GM10266 (cell line): Measurements from ENCODE around the gene SUPV3L1.

Experiments used
- DNase-seq: peaks from one replicate; pipeline ENCODE4 v3.0.0; 2012; ENCODE audit errors: extremely low spot score
- TF ChIP-seq, protein P1 (sequence below): IDR thresholded peaks from 2 replicates; pipeline ENCODE4 v1.5.1; 2012; ENCODE audit warnings: mild to moderate bottlenecking, low read depth; ENCODE audit not compliant: control insufficient read depth, insufficient read depth; ENCODE audit errors: missing control alignments

SUPV3L1 gene

DNA sequence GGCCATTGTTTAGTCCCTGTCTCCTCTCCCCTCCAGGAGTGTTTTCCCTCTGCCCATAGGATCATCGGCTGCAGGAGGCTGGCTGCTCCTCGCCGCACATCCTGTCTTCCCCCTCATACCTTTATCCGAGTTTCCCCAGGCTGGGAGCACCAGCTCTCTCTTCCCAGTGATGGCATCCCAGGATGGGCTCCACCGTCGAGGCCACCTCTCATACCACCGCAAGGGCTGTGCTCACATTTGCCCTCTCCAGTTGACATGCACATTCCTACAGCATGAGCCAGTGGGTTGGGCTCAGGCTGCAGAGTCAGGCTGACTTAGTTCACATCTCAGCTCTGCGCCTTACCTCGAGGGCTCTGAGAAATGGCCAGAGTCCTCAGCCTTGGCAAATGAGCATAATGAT is 52.2 kb downstream of the SUPV3L1 start:
- TF ChIP-seq, protein P1, sequence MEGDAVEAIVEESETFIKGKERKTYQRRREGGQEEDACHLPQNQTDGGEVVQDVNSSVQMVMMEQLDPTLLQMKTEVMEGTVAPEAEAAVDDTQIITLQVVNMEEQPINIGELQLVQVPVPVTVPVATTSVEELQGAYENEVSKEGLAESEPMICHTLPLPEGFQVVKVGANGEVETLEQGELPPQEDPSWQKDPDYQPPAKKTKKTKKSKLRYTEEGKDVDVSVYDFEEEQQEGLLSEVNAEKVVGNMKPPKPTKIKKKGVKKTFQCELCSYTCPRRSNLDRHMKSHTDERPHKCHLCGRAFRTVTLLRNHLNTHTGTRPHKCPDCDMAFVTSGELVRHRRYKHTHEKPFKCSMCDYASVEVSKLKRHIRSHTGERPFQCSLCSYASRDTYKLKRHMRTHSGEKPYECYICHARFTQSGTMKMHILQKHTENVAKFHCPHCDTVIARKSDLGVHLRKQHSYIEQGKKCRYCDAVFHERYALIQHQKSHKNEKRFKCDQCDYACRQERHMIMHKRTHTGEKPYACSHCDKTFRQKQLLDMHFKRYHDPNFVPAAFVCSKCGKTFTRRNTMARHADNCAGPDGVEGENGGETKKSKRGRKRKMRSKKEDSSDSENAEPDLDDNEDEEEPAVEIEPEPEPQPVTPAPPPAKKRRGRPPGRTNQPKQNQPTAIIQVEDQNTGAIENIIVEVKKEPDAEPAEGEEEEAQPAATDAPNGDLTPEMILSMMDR, result no peak
- no peak for DNase-seq

DNA sequence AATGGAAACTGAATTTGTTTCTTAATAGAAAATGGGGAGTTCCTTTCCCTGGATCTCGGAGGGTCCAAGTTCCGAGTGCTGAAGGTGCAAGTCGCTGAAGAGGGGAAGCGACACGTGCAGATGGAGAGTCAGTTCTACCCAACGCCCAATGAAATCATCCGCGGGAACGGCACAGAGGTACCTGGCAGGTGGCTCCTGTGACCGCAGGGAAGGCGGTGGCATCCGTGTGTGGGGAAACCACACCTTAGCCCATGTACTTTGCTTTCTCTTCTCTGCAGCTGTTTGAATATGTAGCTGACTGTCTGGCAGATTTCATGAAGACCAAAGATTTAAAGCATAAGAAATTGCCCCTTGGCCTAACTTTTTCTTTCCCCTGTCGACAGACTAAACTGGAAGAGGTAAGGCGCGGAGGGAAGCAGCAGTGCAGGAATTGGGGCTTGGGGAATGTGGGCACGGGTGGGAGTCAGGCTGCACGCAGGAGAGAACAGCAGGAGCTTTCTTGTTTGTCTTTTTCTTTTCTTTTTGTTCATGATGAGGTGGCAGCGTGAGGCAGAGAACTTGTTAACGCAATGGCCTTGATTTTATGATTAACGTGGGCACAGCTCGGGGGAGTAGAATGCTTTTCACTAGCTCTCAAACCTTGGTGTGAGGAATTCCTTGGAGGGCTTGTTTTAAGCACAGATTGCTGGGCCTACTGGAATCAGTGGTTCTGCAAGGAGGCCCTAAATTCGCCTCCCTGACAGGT is 52.9 kb downstream of the SUPV3L1 start:
- no peak for DNase-seq
- TF ChIP-seq, protein P1, result no peak

DNA sequence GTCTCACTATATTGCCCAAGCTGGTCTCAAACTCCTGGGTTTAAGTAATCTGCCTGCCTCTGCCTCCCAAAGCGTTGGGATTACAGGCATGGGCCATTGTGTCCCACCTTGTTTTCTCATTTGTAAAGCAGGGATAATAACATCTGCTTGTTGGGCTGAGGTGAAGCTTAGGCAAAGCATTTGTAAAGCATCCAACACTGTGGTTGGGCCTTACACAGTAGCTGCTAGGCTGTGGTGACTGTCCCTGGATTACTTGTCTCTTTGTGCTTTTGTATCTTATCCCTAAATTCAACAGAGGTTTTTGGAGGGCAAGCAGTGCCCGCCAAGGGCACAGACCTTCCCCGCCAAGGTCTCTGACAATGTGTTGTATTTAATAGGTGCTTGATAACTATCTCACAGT is 54.4 kb downstream of the SUPV3L1 start:
- no peak for DNase-seq
- TF ChIP-seq, protein P1, result no peak

DNA sequence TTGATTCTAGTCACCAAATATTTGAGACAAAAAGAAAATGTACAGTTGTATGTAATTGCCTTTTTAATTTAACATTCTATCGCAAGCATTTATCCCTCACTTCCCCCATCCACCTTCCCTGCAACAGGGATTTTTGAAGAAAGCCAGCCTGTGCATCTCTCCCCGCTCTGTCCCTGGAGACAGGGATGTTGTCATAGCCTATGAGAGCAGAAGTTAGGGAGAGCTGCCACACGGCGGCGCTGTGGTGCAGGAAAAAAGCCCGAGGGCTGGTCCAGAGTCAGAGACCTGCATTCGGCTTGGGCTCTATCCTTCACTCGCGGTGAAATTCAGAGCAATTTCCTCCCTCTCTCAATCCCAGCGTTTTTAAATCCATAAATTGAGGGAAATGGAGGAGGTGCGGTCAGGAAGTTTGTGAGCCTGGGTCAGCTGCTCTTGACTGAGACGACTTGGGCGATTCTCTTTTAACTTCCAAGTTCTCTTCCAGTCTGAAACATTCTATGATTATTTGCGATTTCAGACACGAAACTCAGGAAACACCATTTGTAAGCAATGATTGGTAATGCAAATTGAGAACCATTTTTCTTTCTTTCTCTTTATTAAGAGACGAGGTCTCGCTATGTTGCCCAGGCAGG is 57.6 kb downstream of the SUPV3L1 start:
- TF ChIP-seq, protein P1, result peak; percentile 92

DNA sequence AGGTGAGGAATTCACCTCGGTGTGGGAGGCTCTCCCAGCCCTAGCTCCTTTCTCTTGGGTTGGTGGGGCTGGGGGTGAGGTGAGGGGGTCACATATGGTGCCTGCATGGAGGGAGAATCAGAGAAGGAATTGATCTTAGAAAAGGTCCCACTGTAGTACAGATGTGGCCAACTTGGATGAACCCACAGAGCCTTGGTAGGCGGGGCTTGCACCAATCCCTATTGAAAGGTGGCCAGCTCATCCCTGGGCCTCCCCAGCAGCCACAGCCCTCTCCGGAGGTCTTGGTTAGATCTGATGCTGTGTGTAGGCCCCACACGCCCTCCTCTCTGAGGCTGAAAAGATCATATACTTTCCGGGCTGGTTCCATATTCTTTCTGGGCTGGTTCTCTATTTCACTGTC is 59.1 kb downstream of the SUPV3L1 start:
- no peak for DNase-seq

More for the DNA sequence above, 57.6 kb downstream of the SUPV3L1 start:
- DNase-seq, result peak; percentile 80

DNA sequence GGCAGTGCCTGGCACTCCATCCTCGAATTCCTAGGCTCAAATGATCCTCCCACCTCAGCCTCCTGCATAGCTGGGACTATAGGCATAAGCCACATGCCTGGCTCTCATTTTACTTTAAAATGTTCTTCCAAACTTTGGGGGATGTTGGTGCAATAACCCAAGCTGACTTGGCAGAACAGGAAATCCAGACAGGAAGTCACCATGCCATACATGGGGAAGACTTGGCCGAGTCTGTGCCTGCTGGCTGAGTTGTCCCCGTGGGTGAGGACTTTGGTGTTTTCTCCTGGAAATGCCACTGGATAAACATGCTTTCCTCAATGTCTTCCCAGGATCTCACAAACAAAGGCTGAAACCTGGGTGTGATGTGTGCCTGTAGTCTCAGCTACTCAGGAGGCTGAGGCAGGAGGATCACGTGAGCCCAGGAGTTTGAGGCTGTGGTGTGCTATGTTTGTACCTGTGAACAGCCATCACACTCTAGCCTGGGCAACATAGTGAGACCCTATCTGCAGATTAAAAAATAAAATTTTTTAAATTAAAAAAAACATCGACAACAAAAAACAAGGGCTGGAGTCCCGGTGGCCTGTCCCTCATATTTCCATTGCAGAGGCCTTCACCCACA is 59.9 kb downstream of the SUPV3L1 start:
- DNase-seq, result no peak
- TF ChIP-seq, protein P1, result no peak

More for the DNA sequence above, 59.1 kb downstream of the SUPV3L1 start:
- TF ChIP-seq, protein P1, result no peak

DNA sequence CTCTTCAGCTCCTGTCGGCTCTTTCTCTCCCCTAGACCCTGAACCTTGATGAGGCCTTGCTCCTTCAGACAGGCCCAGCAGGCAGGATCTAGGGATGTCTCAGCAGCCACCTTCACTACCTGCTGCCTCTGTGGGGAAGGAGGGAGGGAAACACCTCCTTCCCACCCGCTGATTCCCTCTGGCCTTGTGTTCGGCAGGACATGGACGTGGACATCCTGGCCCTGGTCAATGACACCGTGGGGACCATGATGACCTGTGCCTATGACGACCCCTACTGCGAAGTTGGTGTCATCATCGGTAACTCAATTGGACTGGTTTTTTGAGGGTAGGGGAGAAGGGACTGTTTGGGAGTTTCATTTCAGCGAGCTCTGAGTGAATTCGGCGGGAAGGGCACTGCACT is 60.4 kb downstream of the SUPV3L1 start:
- TF ChIP-seq, protein P1, result no peak
- DNase-seq, result no peak
